EL (cell line): ENCODE measurements around the gene OTOS.
A peak's percentile ranks its signal among the peaks of the same experiment; 100 is the strongest.

Experiments used
- DNase-seq: peaks from one replicate; pipeline ENCODE4 v3.0.0-alpha.2; 2016

The OTOS gene

GRCh38 chr2:240149943-240150784 lies 9.7 kb upstream of the OTOS start:
- peak; percentile 20 for DNase-seq

DNA sequence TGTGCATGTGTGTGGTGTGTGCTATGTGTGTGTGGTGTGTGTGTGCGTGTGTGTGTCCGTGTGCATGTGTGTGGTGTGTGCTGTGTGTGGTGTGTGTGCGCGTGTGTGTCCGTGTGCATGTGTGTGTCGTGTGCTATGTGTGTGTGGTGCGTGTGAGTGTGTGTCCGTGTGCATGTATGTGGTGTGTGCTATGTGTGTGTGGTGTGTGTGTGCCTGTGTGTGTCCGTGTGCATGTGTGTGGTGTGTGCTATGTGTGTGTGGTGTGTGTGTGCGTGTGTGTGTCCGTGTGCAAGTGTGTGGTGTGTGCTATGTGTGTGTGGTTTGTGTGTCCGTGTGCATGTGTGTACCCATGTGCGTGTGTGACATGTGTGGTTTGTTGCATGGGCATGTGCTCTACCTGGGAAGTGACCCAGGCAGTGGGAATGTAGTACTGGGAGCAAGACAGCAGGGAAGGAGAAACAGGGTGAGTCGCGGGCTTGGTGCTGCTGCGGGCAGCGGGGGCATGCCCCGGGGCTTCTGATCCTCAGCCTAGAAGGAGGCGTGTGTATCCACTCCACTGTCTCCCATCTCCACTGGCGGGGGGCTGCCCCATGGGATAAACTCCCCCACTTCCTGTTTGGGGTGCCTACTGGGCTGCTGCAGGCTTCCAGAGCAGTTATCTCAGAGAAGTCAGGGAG lies 7.6 kb upstream of the OTOS start:
- DNase-seq, result no peak

DNA sequence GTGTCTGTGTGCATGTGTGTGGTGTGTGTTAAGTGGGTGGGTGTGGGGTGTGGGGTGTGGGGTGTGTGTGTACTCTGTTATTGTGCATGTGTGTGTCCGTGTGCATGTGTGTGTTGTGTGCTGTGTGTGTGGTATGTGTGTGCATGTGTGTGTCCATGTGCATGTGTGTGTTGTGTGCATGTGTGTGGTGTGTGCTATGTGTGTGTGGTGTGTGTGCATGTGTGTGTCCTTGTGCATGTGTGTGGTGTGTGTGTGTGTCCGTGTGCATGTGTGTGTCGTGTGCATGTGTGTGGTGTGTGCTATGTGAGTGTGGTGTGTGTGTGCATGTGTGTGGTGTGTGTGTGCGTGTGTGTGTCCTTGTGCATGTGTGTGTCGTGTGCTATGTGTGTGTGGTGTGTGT lies 6.9 kb upstream of the OTOS start:
- DNase-seq, result no peak

DNA sequence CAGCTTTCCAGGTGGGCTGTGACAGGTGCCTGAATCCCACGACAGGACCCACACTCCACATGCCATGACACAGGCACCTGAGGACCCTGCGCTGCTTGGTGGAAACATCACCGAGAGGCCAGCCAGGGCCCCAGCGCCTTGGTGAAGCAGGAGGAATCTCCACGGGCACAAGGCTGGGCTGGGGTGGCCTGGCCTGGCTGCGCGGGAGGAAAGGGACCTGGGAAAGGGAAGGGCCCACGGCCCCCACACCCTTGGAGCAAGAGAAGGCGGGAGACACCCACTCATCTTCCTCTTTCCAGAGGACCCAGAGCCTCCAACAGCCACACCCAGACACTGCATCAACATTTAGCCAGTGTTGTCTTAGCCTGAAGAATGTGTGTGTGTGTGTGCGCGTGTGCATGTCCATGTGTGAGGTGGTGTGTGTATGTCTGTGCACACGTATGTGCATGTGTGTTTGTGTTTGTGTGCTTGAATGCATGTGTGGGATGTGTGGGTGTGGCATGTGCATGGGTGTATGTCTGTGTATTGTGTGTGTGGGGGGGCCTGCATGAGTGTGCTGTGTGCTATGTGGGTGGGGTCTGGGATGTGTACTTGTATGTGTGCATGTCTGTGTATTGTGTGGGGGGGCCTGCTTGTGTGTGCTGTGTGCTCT lies 6.3 kb upstream of the OTOS start:
- DNase-seq, result no peak

DNA sequence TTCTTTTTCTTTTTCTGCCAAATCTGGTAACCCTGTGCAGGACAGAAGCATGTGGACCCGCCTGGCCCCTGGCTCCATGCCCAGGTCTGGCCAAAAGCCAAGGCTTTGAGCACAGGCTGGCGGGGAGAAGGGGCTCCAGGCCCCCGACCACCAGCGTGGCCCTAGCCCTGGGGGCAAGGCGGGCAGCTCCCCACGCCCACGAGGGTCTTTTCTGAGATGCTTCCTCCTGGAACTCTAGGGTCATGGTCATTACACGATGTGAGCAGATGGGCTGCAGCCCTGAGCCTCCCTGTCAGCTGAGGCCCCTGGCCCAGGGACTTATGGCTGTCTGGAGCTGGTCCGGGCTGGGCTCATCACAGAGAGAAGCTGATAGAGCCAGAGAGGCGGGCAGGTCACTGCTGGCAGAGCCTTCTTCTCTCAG lies 5.7 kb upstream of the OTOS start:
- no peak for DNase-seq

GRCh38 chr2:240145461-240145860 lies 5.0 kb upstream of the OTOS start:
- DNase-seq, result no peak

- DNase-seq, result no peak
These were observed 4.3 kb upstream of the OTOS start for GRCh38 chr2:240144649-240145261.

DNA sequence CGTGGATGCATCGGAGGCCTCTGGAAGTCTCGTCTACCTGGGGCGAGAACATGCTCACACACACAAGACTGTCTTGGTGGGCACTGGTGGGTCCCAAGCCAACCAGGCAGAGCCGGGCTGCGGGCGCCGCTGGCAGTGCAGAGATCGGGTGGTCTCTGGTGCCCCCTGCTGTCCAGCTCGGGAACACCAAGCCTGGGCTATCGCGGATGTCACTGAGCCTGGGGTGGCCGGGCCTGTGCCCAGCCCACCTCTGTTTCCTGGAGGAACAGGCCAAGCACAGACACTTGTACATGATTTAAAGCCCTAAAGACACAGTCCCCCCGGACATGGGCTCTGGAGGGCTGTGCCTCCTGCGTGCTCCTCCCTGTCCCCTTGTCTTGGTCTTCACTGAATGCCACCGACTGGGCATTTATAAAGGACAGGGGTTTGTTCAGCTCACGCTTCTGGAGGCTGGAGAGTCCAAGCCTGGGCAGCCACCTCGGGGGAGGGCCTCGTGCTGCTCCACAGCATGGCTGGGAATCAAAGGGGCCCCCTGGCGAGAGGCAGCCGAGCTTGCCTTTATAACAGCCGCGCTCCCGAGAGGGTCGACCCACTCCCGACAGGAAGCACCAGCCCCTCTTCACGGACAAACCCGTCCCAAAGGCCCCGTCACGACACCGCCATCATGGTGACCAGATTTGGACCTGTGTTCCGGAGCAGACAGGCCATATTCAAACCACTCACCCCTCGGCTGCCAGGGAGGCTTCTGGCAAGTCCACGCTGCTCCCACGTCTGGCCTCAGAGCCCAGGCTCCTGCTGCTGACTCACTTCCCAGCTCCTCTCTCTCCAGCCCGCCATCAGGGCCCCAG lies 3.6 kb upstream of the OTOS start:
- peak; percentile 55 for DNase-seq

DNA sequence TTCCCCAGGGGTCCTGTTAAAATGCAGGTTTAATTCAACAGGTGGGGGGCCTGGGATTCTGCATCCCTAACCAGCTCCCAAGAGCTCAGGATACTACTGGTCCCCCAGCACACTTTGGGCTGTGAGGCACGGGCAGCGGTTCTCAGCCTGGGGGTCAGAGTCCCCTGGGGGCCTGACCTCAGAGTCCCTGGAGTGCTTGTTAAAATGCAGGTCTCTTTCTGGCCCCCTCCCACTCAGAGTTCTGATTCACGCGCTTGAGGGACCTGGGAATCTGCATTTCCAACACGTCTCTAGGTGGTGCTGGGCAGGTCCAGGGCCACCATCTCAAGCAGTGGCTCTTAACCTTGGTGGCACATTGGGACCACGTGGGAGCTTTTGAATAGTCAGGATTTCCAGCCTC lies 2.8 kb upstream of the OTOS start:
- no peak for DNase-seq

DNA sequence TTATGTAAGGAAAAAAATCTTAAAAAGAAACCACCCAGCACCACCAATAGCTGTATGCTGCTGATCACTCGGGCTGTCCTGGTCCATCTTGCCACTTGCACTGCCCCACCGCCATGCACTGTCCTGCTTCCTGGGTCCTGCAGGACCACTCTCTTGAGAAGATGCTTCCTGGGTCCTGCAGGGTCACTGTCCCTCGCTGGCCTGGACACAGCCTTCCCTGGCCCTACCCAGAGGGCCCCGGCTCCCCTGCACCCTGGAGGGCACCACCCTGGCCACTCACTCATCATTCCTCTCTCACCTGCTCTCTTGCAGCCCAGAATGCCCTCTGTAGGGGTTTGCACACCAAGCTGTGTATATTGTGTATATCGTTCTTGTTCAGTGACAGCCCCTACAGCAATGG lies 2.4 kb upstream of the OTOS start:
- no peak for DNase-seq

- DNase-seq, result no peak
These were observed 1.9 kb upstream of the OTOS start for GRCh38 chr2:240142256-240142775.

DNA sequence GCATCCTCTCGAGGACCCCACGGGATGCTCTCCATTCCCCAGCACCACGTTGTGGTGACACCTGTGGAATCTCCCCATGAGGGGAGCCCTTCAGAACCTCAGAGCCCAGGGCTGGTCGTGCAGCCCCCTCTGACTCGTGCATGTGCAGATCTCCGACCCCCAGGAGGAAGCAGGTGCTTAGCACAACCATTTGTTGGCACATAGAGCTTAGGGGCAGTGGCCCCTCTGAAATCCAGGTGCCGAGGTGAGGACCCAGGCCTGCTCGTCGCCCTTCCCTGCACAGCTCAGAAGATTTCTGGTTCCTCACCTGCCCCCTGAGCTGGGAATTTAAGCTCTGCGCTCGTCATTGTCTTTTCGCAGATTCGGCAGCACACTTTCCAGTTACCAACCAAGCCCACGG lies 1.3 kb upstream of the OTOS start:
- DNase-seq, result no peak

GRCh38 chr2:240140920-240141319 lies 462 bp upstream of the OTOS start:
- no peak for DNase-seq

GRCh38 chr2:240139666-240140393 lies 628 bp downstream of the OTOS start:
- DNase-seq, result no peak

DNA sequence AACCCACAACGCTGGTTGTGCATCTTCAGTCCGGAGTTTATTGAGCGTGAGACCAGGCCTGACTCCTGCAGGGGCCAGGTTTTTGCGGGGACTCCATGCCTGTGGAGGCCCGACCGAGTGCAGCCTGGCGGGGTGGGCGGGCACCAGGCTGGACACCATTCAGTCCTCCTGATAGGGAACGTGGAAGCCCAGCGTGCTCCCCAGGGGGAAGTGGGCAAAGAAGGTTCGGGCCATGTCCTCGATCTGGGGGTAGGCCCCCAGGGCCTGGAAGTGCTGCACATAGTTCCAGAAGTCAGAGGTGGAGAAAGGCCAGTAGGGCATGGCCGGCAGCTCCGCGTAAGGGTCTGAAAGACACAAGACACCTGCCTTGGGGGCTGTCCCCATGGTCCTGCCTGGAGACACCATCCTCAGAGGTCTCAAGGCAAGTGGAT lies 1.4 kb downstream of the OTOS start:
- DNase-seq, result no peak

- no peak for DNase-seq
These were observed 2.0 kb downstream of the OTOS start for GRCh38 chr2:240138254-240138984.

DNA sequence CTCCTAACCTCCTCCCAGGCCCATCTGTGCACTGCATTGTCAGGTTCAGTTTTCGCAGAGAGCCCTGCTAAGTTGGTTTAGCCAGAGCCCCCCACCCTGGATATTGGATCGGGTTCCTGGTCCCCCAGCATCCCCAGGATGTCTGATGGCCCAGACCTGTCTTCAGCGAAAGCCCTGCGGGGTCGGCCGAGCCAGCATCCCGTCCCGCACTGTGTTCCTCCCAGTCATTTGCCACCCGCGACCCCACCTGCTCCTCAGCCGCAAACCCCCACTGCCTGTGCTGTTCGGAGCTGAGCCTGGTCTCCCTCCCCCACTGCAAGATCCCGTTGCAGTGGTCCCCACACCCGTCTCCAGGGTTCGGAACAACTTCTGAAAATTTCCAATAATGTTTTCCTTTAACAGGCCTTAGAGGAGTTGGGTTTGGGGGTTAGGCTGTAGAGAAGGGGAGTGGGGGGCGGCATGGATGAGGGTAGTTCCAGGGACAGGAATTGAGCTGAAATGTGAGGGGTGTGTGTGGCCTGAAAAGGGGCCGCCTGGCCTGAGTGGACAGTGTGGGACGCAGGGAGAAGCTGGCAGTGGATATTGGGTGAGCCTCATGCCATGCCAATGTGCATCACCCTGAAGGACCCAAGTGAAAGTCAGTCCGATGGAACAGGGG lies 2.7 kb downstream of the OTOS start:
- no peak for DNase-seq

- DNase-seq, result no peak
These were observed 3.7 kb downstream of the OTOS start for GRCh38 chr2:240136671-240137292.

GRCh38 chr2:240136013-240136670 lies 4.3 kb downstream of the OTOS start, which contains the start of gene COPS9:
TSS of gene COPS9 (minus strand) at chr2:240136305. CDS start at chr2:240136284, 21 bp downstream.
- peak; percentile 84 for DNase-seq
